RWPE2 (cell line): ENCODE results near the gene VAV3.
A peak's percentile ranks its signal among the peaks of the same experiment; 100 is the strongest.

ENCODE experiments used
- ATAC-seq: fragments of 200-7000 bp; cut with Tn5 transposase; 3 replicates; pipeline ENCODE4 v1.9.1; 2021; ENCODE audit warnings: low read depth
- DNase-seq: peaks from one replicate; pipeline ENCODE4 v3.0.0-alpha.2; 2020; ENCODE audit warnings: low spot score
- H3K27ac ChIP-seq: fragments of 450-650 bp; 2 replicates; pipeline ENCODE4 v1.5.1; 2017; ENCODE audit warnings: mild to moderate bottlenecking; ENCODE audit not compliant: poor library complexity, severe bottlenecking
- H3K27me3 ChIP-seq: fragments of 250-450 bp; sonication (Bioruptor Pico); 2 replicates; pipeline ENCODE4 v1.5.1; 2021; ENCODE audit warnings: mild to moderate bottlenecking, moderate library complexity; ENCODE audit not compliant: insufficient read depth, poor library complexity, severe bottlenecking
- H3K36me3 ChIP-seq: fragments of 250-450 bp; sonication (Bioruptor Pico); 2 replicates; pipeline ENCODE4 v1.5.1; 2020; ENCODE audit warnings: low read depth, mild to moderate bottlenecking, moderate library complexity
- H3K4me1 ChIP-seq: fragments of 250-450 bp; sonication (Bioruptor Pico); 2 replicates; pipeline ENCODE4 v1.5.1; 2021; ENCODE audit warnings: mild to moderate bottlenecking, moderate library complexity; ENCODE audit not compliant: insufficient read depth, poor library complexity, severe bottlenecking
- H3K4me3 ChIP-seq: fragments of 250-450 bp; sonication (Bioruptor Pico); 2 replicates; pipeline ENCODE4 v1.5.1; 2021; ENCODE audit warnings: mild to moderate bottlenecking, moderate library complexity; ENCODE audit not compliant: severe bottlenecking
- H3K9me3 ChIP-seq: fragments of 250-450 bp; sonication (Bioruptor Pico); 2 replicates; pipeline ENCODE4 v1.5.1; 2021; ENCODE audit warnings: mild to moderate bottlenecking, moderate library complexity; ENCODE audit not compliant: severe bottlenecking
- CTCF ChIP-seq: fragments of 450-650 bp; IDR thresholded peaks from one replicate; pipeline ENCODE4 v1.5.1; 2017; ENCODE audit warnings: mild to moderate bottlenecking, moderate library complexity; ENCODE audit not compliant: poor library complexity, severe bottlenecking

VAV3 gene

GRCh38 chr1:107590900-107591622, 373.9 kb downstream of the VAV3 start:
- DNase-seq, result no peak
- Histone ChIP-seq H3K36me3 (no peaks in the 10 kb centered on the region), H3K4me1 (peaks cover 23% of the 10 kb centered on the region), H3K4me3 (no peak overlapping the region), H3K27me3 (no peaks in the 10 kb centered on the region), H3K27ac (no peak overlapping the region), H3K9me3 (no peaks in the 10 kb centered on the region)
- no peak for TF ChIP-seq CTCF
- ATAC-seq, result no peak

DNA sequence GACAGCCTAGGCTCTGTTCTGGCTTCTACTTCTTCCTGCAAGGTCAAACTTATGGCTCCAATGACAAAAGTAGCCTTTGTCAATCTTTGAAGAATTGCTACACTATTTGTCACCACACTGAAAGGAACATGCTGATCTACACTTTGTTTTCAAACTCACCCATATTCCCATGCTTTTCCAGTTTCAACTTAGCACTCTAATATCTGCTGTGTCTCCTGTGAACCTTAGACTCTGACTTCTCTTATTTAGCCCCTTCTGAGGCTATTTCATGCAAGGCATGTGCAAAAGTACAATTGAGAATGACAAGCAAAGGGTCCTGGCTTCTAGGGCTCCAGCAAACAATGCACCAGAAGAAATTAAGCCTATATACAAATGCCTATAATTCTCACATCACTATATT, 374.9 kb downstream of the VAV3 start:
- H3K27me3 ChIP-seq, result no peaks in the 10 kb centered on the region
- no peak overlapping the region for H3K4me3 ChIP-seq
- DNase-seq, result no peak
- no peak overlapping the region for H3K27ac ChIP-seq
- no peak for ATAC-seq
- no peaks in the 10 kb centered on the region for H3K9me3 ChIP-seq
- no peak for TF ChIP-seq CTCF
- H3K4me1 ChIP-seq, result peaks cover 23% of the 10 kb centered on the region
- no peaks in the 10 kb centered on the region for H3K36me3 ChIP-seq

- peaks cover 12% of the 10 kb centered on the region for H3K4me1 ChIP-seq
- no peak for TF ChIP-seq CTCF
These were observed 376.7 kb downstream of the VAV3 start for GRCh38 chr1:107588321-107588720.

GRCh38 chr1:107575226-107575625, 389.8 kb downstream of the VAV3 start:
- Histone ChIP-seq H3K27me3 (no peaks in the 10 kb centered on the region), H3K4me3 (no peak overlapping the region), H3K27ac (no peak overlapping the region), H3K36me3 (no peaks in the 10 kb centered on the region), H3K9me3 (no peaks in the 10 kb centered on the region), H3K4me1 (peaks cover 25% of the 10 kb centered on the region)
- TF ChIP-seq CTCF, result no peak
- ATAC-seq, result no peak
- no peak for DNase-seq

More at GRCh38 chr1:107588321-107588720, 376.7 kb downstream of the VAV3 start:
- H3K27me3 ChIP-seq, result no peaks in the 10 kb centered on the region
- DNase-seq (no peak), ATAC-seq (no peak)
- no peaks in the 10 kb centered on the region for H3K9me3 ChIP-seq
- H3K36me3 ChIP-seq, result no peaks in the 10 kb centered on the region
- no peak overlapping the region for H3K27ac ChIP-seq
- H3K4me3 ChIP-seq, result no peak overlapping the region

GRCh38 chr1:107574044-107574443, 390.9 kb downstream of the VAV3 start:
- no peaks in the 10 kb centered on the region for H3K27me3 ChIP-seq
- peak overlapping the region; percentile 75 for H3K27ac ChIP-seq
- no peak for TF ChIP-seq CTCF

More at GRCh38 chr1:107574044-107574443, 390.9 kb downstream of the VAV3 start:
- H3K4me3 ChIP-seq, result no peak overlapping the region
- no peaks in the 10 kb centered on the region for H3K9me3 ChIP-seq
- no peaks in the 10 kb centered on the region for H3K36me3 ChIP-seq
- peaks cover 25% of the 10 kb centered on the region for H3K4me1 ChIP-seq
- no peak for DNase-seq
- no peak for ATAC-seq
